Lower lobe of right lung (tissue), 2 donors: ENCODE measurements around the gene TNRC6B. TPM values are rescaled to one million over a fixed set of nuclear protein-coding genes. Genes with fewer than 3 reads are reported as not detected.

ENCODE experiments used
- ATAC-seq, 2 donors: fragments of 200-7000 bp; cut with Tn5 transposase; one replicate each; pipeline ENCODE4 v1.9.1; 2020 to 2022; ENCODE audit warnings: mild to moderate bottlenecking in 2 of 2, moderate library complexity in 2 of 2
- DNase-seq: peaks from one replicate; pipeline ENCODE4 v3.0.0-alpha.2; 2020
- H3K27ac ChIP-seq: fragments of 200-600 bp; one replicate; pipeline ENCODE4 v1.8.0; 2022
- H3K27me3 ChIP-seq: fragments of 200-600 bp; one replicate; pipeline ENCODE4 v1.8.0; 2022; ENCODE audit warnings: low read depth
- H3K36me3 ChIP-seq: fragments of 200-600 bp; one replicate; pipeline ENCODE4 v1.8.0; 2022; ENCODE audit warnings: mild to moderate bottlenecking
- H3K4me1 ChIP-seq: fragments of 200-600 bp; one replicate; pipeline ENCODE4 v1.8.0; 2022
- H3K4me3 ChIP-seq: fragments of 200-600 bp; one replicate; pipeline ENCODE4 v1.8.0; 2022; ENCODE audit warnings: mild to moderate bottlenecking
- H3K9me3 ChIP-seq: fragments of 200-600 bp; one replicate; pipeline ENCODE4 v1.8.0; 2022
- CTCF ChIP-seq: fragments of 200-600 bp; IDR thresholded peaks from one replicate; pipeline ENCODE4 v1.8.0; 2022; ENCODE audit warnings: antibody characterized with exemption, mild to moderate bottlenecking
- intact Hi-C: fragments of 100-400 bp; cut with DNase I; formaldehyde crosslinking; loops from one replicate; pipeline ENCODE4 v1.11.0; 2022
- total RNA-seq: library from RNA; stranded (reverse); fragmentation: NEBNext Ultra II Directional; extraction: Animal tissue kit (Norgen Biotek cat#: 25700); gene quantifications from one replicate; pipeline ENCODE4 v1.2.1, GENCODE V29; 2021
- donor health status: DM: no; HTN: yes; CAD: no; lungs with severe emphysema.

The TNRC6B gene
- total RNA-seq, 1 donor from 2014 or later = 54.6 TPM

GRCh38 chr22:40212121-40212520, 34.4 kb downstream of the TNRC6B start:
- TF ChIP-seq CTCF = no peak
- intact Hi-C loops = no loop called here
- no peak overlapping the region for H3K4me3 ChIP-seq
- H3K27ac ChIP-seq = peak overlapping the region; percentile 59
- H3K4me1 ChIP-seq = peaks cover 63% of the 10 kb centered on the region
- peak in 1 of 2 donors; percentile 25 for ATAC-seq
- H3K27me3 ChIP-seq = no peaks in the 10 kb centered on the region
- H3K36me3 ChIP-seq = no peaks in the 10 kb centered on the region
- no peak for DNase-seq
- no peaks in the 10 kb centered on the region for H3K9me3 ChIP-seq

- Histone ChIP-seq H3K4me3 (no peak overlapping the region), H3K36me3 (no peaks in the 10 kb centered on the region), H3K4me1 (peaks cover 63% of the 10 kb centered on the region), H3K27me3 (no peaks in the 10 kb centered on the region), H3K9me3 (no peaks in the 10 kb centered on the region), H3K27ac (no peak overlapping the region)
- DNase-seq (no peak), ATAC-seq (no peak)
- intact Hi-C loops = no loop called here
- no peak for TF ChIP-seq CTCF
Measured at GRCh38 chr22:40213478-40213877, 35.8 kb downstream of the TNRC6B start.

GRCh38 chr22:40215266-40215665, 37.5 kb downstream of the TNRC6B start:
- H3K4me3 ChIP-seq = no peak overlapping the region
- no peak for TF ChIP-seq CTCF
- peaks cover 56% of the 10 kb centered on the region for H3K4me1 ChIP-seq
- ATAC-seq (peak; percentile 57 to 58), DNase-seq (peak; percentile 68)
- H3K27me3 ChIP-seq = no peaks in the 10 kb centered on the region
- H3K36me3 ChIP-seq = no peaks in the 10 kb centered on the region
- no peaks in the 10 kb centered on the region for H3K9me3 ChIP-seq
- H3K27ac ChIP-seq = no peak overlapping the region
- intact Hi-C loops = no loop called here

- ATAC-seq = no peak
- Histone ChIP-seq H3K27ac (no peak overlapping the region), H3K9me3 (no peaks in the 10 kb centered on the region), H3K36me3 (no peaks in the 10 kb centered on the region), H3K27me3 (no peaks in the 10 kb centered on the region), H3K4me3 (no peak overlapping the region), H3K4me1 (peaks cover 56% of the 10 kb centered on the region)
- DNase-seq = no peak
- TF ChIP-seq CTCF = no peak
- intact Hi-C loops = no loop called here
Measured at GRCh38 chr22:40216041-40216756, 38.5 kb downstream of the TNRC6B start.

- Histone ChIP-seq H3K4me3 (no peak overlapping the region), H3K27ac (no peak overlapping the region), H3K9me3 (no peaks in the 10 kb centered on the region), H3K4me1 (peaks cover 51% of the 10 kb centered on the region), H3K36me3 (no peaks in the 10 kb centered on the region), H3K27me3 (no peaks in the 10 kb centered on the region)
- ATAC-seq = no peak
- DNase-seq = no peak
- intact Hi-C loops = no loop called here
- TF ChIP-seq CTCF = no peak
Measured at GRCh38 chr22:40218152-40218551, 40.4 kb downstream of the TNRC6B start.
